HG03039 (cell line): ENCODE results near the gene POLR3A.

ENCODE experiments used
- ATAC-seq: cut with Tn5 transposase; IDR thresholded peaks from one replicate; pipeline ENCODE4 v1.9.1; 2021; ENCODE audit warnings: mild to moderate bottlenecking, moderate library complexity; ENCODE audit not compliant: unreplicated experiment

The POLR3A gene

GRCh38 chr10:77922055-77922454, 107.3 kb downstream of the POLR3A start:
- ATAC-seq: no peak

DNA sequence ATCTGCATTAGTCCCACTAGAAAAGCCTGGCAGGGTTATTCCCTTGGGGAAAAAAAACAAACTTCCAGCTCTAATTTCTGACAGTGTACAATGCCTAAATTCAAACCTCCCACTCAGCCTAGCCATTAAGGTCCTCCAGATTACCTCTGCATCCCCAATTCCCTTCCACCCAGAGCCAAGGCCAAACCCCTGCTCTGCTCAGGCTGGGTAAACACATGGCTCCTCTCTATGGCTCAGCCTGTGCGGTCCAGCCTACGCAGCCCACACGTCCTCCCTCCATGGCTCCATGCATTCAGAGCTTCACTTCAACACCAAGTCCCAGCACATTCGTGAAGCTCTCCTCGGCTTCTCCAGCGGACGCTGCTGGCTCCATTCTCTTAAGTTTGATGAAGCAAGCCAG, 107.9 kb downstream of the POLR3A start:
- no peak for ATAC-seq

DNA sequence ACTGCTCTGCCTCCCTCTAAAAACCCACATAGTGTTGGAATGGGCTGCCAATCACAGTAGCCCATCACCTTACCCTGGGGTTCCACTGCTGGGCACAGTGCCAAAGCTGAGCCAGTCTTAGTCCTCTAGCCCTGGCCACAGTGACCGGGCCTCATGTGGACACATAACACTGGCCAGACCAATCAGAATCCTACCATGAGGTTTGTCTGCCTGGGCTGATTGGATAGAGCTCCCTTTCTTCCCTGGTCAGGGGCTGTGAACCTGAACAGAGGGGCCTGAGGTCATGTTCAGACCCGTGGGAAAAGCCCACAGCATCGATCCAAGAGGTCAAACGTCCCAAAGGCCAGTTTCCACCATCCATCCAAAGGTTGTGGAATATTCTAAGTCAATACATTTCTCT, 108.8 kb downstream of the POLR3A start:
- ATAC-seq: no peak

GRCh38 chr10:77919713-77920108, 109.6 kb downstream of the POLR3A start:
- ATAC-seq: no peak
